ENCODE measurements around the gene SLC26A3.

SLC26A3 gene

DNA sequence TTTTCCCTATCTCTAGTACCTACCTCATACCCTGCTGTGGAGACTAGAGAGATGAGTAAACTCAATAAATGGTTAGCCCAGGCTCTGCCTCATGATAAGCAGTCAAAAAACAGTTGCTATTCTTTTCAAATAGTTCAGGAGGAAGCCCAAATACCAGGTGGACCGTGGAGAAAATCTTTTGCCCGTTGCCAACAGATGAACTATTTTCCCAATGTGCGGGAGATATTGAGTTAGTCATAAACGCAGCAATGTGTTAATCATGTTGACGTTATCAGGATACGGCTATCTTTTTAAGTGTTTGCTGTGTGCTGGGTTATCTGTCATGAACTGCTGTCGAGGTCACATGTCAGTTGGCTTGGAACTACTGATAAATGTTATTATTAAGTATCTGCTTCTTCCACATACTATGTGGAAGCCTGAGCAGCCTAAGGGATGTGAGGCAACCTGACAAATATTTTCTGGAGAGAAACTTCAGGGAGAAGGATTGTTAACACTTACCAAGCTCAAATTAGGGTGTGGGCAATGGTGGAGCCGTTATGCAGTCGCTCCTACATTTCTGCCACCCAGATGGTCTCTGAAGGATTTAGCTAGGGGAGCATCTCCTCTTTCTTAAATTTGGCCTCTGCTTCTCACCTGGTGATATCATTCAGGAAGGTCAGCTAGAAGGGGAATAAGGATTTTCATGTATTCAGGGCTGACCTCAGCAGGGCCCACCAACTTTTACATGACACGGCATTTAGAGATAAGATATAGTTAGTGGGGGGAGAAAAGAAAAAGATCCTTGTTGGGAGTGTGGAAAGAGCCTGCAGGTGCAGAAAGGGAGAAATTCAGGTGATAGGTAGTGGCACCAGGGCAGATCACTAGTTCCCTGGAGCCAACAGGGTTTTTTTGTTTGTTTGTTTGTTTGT lies 33.5 kb upstream of the SLC26A3 start:
- no peak overlapping the region for H3K4me3 ChIP-seq (ENCODE audit: low read depth, low read length)
- no peaks in the 10 kb centered on the region for H3K36me3 ChIP-seq
- peaks cover 42% of the 10 kb centered on the region for H3K27me3 ChIP-seq
- peak; percentile 11 for DNase-seq
- TF ChIP-seq, protein P1, sequence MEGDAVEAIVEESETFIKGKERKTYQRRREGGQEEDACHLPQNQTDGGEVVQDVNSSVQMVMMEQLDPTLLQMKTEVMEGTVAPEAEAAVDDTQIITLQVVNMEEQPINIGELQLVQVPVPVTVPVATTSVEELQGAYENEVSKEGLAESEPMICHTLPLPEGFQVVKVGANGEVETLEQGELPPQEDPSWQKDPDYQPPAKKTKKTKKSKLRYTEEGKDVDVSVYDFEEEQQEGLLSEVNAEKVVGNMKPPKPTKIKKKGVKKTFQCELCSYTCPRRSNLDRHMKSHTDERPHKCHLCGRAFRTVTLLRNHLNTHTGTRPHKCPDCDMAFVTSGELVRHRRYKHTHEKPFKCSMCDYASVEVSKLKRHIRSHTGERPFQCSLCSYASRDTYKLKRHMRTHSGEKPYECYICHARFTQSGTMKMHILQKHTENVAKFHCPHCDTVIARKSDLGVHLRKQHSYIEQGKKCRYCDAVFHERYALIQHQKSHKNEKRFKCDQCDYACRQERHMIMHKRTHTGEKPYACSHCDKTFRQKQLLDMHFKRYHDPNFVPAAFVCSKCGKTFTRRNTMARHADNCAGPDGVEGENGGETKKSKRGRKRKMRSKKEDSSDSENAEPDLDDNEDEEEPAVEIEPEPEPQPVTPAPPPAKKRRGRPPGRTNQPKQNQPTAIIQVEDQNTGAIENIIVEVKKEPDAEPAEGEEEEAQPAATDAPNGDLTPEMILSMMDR (IDR thresholded peaks at IDR 0.05; ENCODE audit: low read depth, low read length) = no peak
- H3K9me3 ChIP-seq = peaks cover 2% of the 10 kb centered on the region; the same call in 1 of the 2 replicates
- H3K4me1 ChIP-seq = peaks cover 4% of the 10 kb centered on the region; the same call in 1 of the 2 replicates

DNA sequence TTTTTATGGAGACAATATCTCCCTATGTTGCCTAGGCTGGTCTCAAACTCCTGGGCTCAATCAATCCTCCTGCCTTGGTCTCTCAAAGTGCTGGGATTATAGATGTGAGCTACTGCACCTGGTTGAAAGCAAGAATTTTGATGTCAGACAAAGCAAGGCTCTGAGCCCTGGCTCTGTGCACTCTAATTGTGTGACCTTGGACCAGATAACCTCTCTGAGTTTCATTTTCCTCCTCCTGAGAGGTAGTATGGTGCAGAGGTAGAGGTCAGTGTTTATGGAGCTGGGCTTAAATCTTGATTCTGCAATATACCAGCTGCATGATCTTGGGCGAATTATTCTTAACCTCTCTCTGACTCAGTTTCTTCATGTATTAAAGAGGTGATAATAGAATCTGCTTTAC lies 31.4 kb upstream of the SLC26A3 start:
- no peak for DNase-seq
- TF ChIP-seq, protein P1 (IDR thresholded peaks at IDR 0.05; ENCODE audit: low read depth, low read length) = no peak
- peaks cover 42% of the 10 kb centered on the region for H3K27me3 ChIP-seq
- H3K4me1 ChIP-seq = peaks cover 4% of the 10 kb centered on the region; the same call in 1 of the 2 replicates
- no peaks in the 10 kb centered on the region for H3K36me3 ChIP-seq
- no peak overlapping the region for H3K4me3 ChIP-seq (ENCODE audit: low read depth, low read length)
- H3K9me3 ChIP-seq = peaks cover 2% of the 10 kb centered on the region; the same call in 1 of the 2 replicates

DNA sequence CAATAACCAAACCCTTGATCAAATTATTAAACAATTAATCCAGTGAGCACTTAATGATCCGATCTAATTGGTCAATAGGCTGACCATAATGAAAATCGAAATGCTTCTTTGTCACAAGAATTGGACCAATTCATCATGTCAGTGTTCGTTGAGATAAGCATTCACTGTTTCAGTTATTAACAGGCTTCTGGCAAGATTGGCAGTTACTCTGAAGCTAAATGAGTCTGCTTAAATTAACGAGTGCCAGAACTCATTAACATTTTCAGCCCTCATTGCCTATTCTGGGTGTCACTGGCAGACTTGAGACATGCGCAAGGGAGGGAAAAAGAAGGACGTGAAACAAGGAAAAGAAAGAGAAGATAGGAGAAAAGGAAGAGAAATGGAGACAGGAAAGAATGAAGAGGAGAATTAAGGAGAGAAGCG lies 30.7 kb upstream of the SLC26A3 start:
- Histone ChIP-seq H3K9me3 (no peaks in the 10 kb centered on the region; the same call in 1 of the 2 replicates), H3K4me3 (ENCODE audit: low read depth, low read length) (no peak overlapping the region), H3K36me3 (no peaks in the 10 kb centered on the region), H3K4me1 (peaks cover 4% of the 10 kb centered on the region; the same call in 1 of the 2 replicates), H3K27me3 (peaks cover 35% of the 10 kb centered on the region)
- TF ChIP-seq, protein P1 (IDR thresholded peaks at IDR 0.05; ENCODE audit: low read depth, low read length) = no peak
- DNase-seq = no peak

DNA sequence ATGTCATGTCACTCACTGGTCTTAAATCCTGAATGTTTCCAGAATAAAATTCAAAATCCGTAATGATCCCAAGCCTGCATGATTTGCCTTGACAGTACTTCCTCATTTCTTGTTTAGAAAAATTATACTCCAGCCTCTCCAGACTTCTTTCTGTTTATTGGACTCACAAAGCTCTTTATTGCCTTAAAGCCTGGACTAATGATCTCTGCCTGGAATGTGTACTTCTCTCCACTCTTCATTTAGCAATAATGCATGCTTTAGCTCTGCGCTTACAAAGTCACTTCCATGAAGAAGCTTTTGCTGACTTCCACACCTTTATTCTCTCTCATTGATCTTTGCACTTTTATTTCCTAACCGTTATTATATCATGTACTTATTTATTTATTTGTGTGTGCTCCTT lies 27.4 kb upstream of the SLC26A3 start:
- no peaks in the 10 kb centered on the region for H3K36me3 ChIP-seq
- H3K4me3 ChIP-seq (ENCODE audit: low read depth, low read length) = no peak overlapping the region

DNA sequence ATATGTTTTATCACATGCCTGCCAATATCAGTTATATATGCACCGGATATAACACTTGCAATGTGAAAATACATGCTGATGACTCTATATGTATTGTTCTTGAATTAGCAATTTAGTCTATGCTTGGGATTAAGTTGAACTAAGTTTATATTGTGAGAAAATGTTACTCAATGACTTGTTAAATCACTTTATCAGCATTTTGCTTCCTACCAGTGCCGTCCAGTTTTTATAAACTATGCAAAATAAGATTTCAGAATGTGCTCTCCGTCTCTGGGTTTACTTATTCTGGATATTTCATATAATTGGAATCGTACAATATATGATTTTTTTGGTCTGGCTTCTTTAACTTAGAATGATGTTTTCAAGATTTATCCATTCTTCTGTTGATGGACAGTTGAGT lies 25.5 kb upstream of the SLC26A3 start:
- Histone ChIP-seq H3K36me3 (no peaks in the 10 kb centered on the region), H3K4me3 (ENCODE audit: low read depth, low read length) (no peak overlapping the region), H3K9me3 (no peaks in the 10 kb centered on the region; the same call in 1 of the 2 replicates), H3K4me1 (no peaks in the 10 kb centered on the region), H3K27me3 (peaks cover 15% of the 10 kb centered on the region)
- no peak for DNase-seq
- TF ChIP-seq, protein P1 (IDR thresholded peaks at IDR 0.05; ENCODE audit: low read depth, low read length) = no peak

More for the DNA sequence above, 27.4 kb upstream of the SLC26A3 start:
- no peak for DNase-seq
- H3K4me1 ChIP-seq = no peaks in the 10 kb centered on the region
- TF ChIP-seq, protein P1 (IDR thresholded peaks at IDR 0.05; ENCODE audit: low read depth, low read length) = no peak
- H3K9me3 ChIP-seq = no peaks in the 10 kb centered on the region; the same call in 1 of the 2 replicates
- H3K27me3 ChIP-seq = peaks cover 28% of the 10 kb centered on the region

DNA sequence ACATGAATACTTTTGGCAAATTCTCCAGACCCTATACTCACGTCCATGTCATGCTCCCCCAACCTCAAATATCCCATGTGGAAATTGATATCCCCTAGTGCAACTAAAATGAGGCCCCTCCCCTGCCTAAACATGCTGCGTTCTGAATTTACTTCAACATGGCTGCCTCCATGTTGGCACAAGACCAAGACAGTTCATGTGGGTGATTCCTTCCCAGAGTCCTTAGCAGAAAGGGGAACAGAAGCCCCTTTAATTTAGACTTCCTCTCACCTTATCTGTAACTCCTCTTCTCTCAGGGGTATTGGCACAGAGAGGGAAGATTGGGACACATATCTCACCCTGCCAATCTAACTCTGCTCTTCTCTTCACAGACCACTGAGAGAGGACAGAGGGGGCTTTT lies 24.5 kb upstream of the SLC26A3 start:
- Histone ChIP-seq H3K27me3 (peaks cover 13% of the 10 kb centered on the region), H3K4me1 (no peaks in the 10 kb centered on the region), H3K36me3 (no peaks in the 10 kb centered on the region), H3K9me3 (no peaks in the 10 kb centered on the region; the same call in 1 of the 2 replicates), H3K4me3 (ENCODE audit: low read depth, low read length) (no peak overlapping the region)
- TF ChIP-seq, protein P1 (IDR thresholded peaks at IDR 0.05; ENCODE audit: low read depth, low read length) = no peak
- DNase-seq = no peak

Data from BE2C (cell line).